Measurements from ENCODE around the gene TREM2.

TREM2 gene

GRCh38 chr6:41162687-41163418 lies at the start of gene TREM2:
TREM2 (minus strand) TSS chr6:41163116; CDS start chr6:41163082, 34 bp downstream.
- no peak for DNase-seq (ENCODE audit: low read depth, low spot score)
- CTCF ChIA-PET = no interaction called here
- POLR2A ChIA-PET = no interaction called here
- TF ChIP-seq CTCF (IDR thresholded peaks at IDR 0.05; ENCODE audit: insufficient read depth, low read length, missing control alignments) = no peak
- H3K4me3 ChIP-seq (ENCODE audit: low read depth, low read length) = no peak within 1 kb of the TSS

GRCh38 chr6:41209547-41210320 lies 46.8 kb upstream of the TREM2 start:
- ChIA-PET CTCF (no interaction called here), POLR2A (no interaction called here)
- no peak for DNase-seq (ENCODE audit: low read depth, low spot score)
- no peak for TF ChIP-seq CTCF (IDR thresholded peaks at IDR 0.05; ENCODE audit: insufficient read depth, low read length, missing control alignments)
- H3K4me3 ChIP-seq (ENCODE audit: low read depth, low read length) = no peak overlapping the region

GRCh38 chr6:41208439-41209106 lies 45.7 kb upstream of the TREM2 start:
- no peak for TF ChIP-seq CTCF (IDR thresholded peaks at IDR 0.05; ENCODE audit: insufficient read depth, low read length, missing control alignments)
- POLR2A ChIA-PET = no interaction called here

GRCh38 chr6:41204156-41204555 lies 41.2 kb upstream of the TREM2 start:
- no peak for DNase-seq (ENCODE audit: low read depth, low spot score)
- ChIA-PET POLR2A (no interaction called here), CTCF (no interaction called here)
- no peak for TF ChIP-seq CTCF (IDR thresholded peaks at IDR 0.05; ENCODE audit: insufficient read depth, low read length, missing control alignments)
- H3K4me3 ChIP-seq (ENCODE audit: low read depth, low read length) = no peak overlapping the region

More at GRCh38 chr6:41208439-41209106, 45.7 kb upstream of the TREM2 start:
- CTCF ChIA-PET = no interaction called here
- no peak for DNase-seq (ENCODE audit: low read depth, low spot score)
- no peak overlapping the region for H3K4me3 ChIP-seq (ENCODE audit: low read depth, low read length)

GRCh38 chr6:41201764-41202173 lies 38.9 kb upstream of the TREM2 start:
- no peak overlapping the region for H3K4me3 ChIP-seq (ENCODE audit: low read depth, low read length)
- CTCF ChIA-PET = interaction anchor here (1.3 kb wide), 1 partner anchor 109 kb away, joined by 5 read pairs; no protein-coding TSS in a partner anchor
- POLR2A ChIA-PET = no interaction called here
- no peak for DNase-seq (ENCODE audit: low read depth, low spot score)
- TF ChIP-seq CTCF (IDR thresholded peaks at IDR 0.05; ENCODE audit: insufficient read depth, low read length, missing control alignments) = no peak

Measured in AG04449 (cell line).